ENCODE measurements around the gene CCDC80. TPM values are rescaled to one million over a fixed set of nuclear protein-coding genes. Genes with fewer than 3 reads are reported as not detected.
A peak's percentile ranks its signal among the peaks of the same experiment; 100 is the strongest.

Gene CCDC80
- total RNA-seq, 1 experiment from 2014 or later: 50.9 TPM

- no peak for DNase-seq (ENCODE audit: low read depth)
These were observed 6.0 kb downstream of the CCDC80 start for GRCh38 chr3:112634786-112635541.

- no peak for DNase-seq (ENCODE audit: low read depth)
These were observed 7.2 kb downstream of the CCDC80 start for GRCh38 chr3:112633757-112634156.

GRCh38 chr3:112633191-112633590 lies 7.8 kb downstream of the CCDC80 start:
- DNase-seq (ENCODE audit: low read depth): peak; percentile 47

- DNase-seq (ENCODE audit: low read depth): no peak
These were observed 8.3 kb downstream of the CCDC80 start for GRCh38 chr3:112632596-112632995.

- DNase-seq (ENCODE audit: low read depth): no peak
These were observed 9.7 kb downstream of the CCDC80 start for GRCh38 chr3:112631257-112631656.

- peak; percentile 81 for DNase-seq (ENCODE audit: low read depth)
These were observed 11.5 kb downstream of the CCDC80 start for GRCh38 chr3:112629425-112629824.

- no peak for DNase-seq (ENCODE audit: low read depth)
These were observed 12.9 kb downstream of the CCDC80 start for GRCh38 chr3:112627919-112628466.

GRCh38 chr3:112627419-112627818 lies 13.5 kb downstream of the CCDC80 start:
- DNase-seq (ENCODE audit: low read depth): no peak

- no peak for DNase-seq (ENCODE audit: low read depth)
These were observed 17.2 kb downstream of the CCDC80 start for GRCh38 chr3:112623717-112624116.

GRCh38 chr3:112623213-112623612 lies 17.7 kb downstream of the CCDC80 start:
- DNase-seq (ENCODE audit: low read depth): no peak

- DNase-seq (ENCODE audit: low read depth): peak; percentile 64
These were observed 21.6 kb downstream of the CCDC80 start for GRCh38 chr3:112619295-112619694.

- DNase-seq (ENCODE audit: low read depth): no peak
These were observed 23.7 kb downstream of the CCDC80 start for GRCh38 chr3:112617285-112617684.

GRCh38 chr3:112615989-112616731 lies 24.8 kb downstream of the CCDC80 start:
- DNase-seq (ENCODE audit: low read depth): no peak

GRCh38 chr3:112611752-112612515 lies 29.0 kb downstream of the CCDC80 start:
- no peak for DNase-seq (ENCODE audit: low read depth)

GRCh38 chr3:112610121-112610520 lies 30.8 kb downstream of the CCDC80 start:
- peak; percentile 64 for DNase-seq (ENCODE audit: low read depth)

GRCh38 chr3:112607863-112608262 lies 33.1 kb downstream of the CCDC80 start:
- no peak for DNase-seq (ENCODE audit: low read depth)

GRCh38 chr3:112606098-112606497 lies 34.8 kb downstream of the CCDC80 start:
- DNase-seq (ENCODE audit: low read depth): no peak

- DNase-seq (ENCODE audit: low read depth): peak; percentile 94
These were observed 35.7 kb downstream of the CCDC80 start for GRCh38 chr3:112605285-112605684.

GRCh38 chr3:112604536-112604935 lies 36.4 kb downstream of the CCDC80 start:
- peak; percentile 85 for DNase-seq (ENCODE audit: low read depth)

GRCh38 chr3:112602217-112602838 lies 38.6 kb downstream of the CCDC80 start:
- DNase-seq (ENCODE audit: low read depth): no peak

- DNase-seq (ENCODE audit: low read depth): no peak
These were observed 42.2 kb downstream of the CCDC80 start for GRCh38 chr3:112598731-112599130.

All from HT1080 (cell line).